Suppressor macrophage treated with lipopolysaccharide for 4 hours (primary cell): ENCODE measurements around the gene BHLHA15.

Experiments
- DNase-seq: peaks from one replicate; pipeline ENCODE4 v3.0.0-alpha.2; 2020

Gene BHLHA15

DNA sequence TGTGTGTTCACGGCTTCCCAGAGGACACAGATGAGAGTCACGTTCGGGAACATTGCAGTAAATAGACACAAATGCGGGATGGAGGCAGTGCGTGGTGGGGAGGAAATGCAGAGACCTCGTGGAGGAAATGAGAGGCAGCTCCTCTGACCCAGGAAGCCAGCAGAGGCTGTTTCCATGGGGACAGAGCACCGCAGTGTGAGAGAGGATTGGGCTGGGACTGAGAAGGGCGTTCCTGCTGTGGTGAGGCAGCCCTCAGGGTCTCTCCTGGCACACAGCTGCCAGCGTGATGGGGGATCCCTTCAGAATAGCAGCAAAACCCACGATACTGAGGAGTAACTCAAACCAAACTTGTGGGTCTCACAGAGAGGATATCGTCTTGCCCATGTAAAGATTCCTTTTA is 21.7 kb upstream of the BHLHA15 start:
- no peak for DNase-seq

GRCh38 chr7:98191668-98192431 is 19.4 kb upstream of the BHLHA15 start:
- no peak for DNase-seq

- no peak for DNase-seq
Observed at GRCh38 chr7:98192781-98193457, 18.3 kb upstream of the BHLHA15 start.

DNA sequence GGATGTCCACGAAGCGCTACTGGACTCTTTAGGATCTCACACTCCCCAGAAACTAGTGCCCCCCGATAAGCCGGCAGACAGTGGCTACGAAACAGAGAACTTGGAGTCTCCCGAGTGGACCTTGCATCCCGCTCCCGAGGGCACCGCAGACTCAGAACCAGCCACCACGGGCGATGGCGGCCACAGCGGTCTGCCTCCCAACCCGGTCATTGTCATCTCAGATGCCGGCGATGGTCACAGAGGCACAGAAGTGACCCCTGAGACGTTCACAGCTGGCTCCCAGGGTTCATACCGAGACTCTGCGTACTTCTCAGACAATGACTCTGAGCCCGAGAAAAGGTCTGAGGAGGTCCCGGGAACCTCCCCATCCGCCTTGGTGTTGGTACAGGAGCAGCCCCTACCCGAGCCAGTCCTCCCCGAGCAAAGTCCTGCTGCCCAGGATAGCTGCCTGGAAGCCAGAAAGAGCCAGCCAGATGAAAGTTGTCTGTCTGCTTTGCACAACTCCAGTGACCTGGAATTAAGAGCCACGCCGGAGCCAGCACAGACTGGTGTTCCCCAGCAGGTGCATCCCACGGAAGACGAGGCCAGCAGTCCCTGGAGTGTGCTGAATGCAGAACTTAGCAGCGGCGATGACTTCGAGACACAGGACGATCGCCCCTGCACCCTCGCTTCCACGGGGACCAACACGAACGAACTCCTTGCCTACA is 17.6 kb upstream of the BHLHA15 start:
- no peak for DNase-seq

DNA sequence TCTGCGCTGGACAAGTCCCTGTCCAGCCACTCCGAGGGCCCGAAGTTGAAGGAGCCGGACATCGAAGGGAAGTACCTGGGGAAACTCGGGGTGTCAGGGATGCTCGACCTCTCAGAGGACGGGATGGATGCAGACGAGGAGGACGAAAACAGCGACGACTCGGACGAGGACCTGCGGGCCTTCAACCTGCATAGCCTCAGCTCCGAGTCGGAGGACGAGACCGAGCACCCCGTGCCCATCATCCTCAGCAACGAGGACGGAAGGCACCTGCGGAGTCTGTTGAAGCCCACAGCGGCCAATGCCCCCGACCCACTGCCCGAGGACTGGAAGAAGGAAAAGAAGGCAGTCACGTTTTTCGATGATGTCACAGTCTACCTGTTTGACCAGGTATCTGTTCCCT is 17.1 kb upstream of the BHLHA15 start:
- no peak for DNase-seq

DNA sequence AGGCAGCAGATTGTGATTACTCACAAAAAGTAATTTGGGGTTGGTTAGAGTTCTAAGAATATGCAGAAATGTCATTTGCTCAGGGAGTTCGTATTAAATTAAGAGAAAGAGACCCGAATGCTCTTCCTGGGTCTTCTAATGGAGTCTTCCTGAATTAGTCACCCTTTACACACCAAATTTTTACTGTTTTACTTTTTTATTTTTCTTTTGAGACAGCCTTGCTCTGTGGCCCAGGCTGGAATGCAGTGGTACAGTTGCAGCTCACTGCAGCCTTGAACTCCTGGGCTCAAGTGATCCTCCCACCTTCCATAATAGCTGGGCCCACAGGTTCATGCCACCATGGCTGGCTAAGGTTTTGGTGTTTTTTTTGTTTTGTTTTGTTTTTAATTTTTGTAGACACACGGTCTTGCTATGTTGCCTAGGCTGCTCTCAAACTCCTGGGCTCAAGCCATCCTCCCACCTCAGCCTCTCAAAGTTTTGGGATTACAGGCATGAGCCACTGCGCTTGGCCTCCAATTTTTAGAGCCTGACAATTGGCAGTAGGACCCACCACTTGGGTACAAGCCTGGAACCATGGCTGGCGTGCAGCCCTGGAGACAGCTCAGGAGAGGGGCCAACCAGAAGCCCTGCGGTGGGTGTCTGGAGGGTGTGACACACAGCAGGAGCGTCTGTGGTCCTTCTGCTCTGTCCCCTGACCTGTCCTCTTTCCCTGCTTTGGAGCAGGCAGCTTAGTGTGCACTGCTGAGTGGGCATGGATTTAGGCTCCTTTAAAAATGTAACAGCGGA is 16.4 kb upstream of the BHLHA15 start:
- no peak for DNase-seq

- no peak for DNase-seq
Observed at GRCh38 chr7:98196706-98197605, 14.3 kb upstream of the BHLHA15 start.

DNA sequence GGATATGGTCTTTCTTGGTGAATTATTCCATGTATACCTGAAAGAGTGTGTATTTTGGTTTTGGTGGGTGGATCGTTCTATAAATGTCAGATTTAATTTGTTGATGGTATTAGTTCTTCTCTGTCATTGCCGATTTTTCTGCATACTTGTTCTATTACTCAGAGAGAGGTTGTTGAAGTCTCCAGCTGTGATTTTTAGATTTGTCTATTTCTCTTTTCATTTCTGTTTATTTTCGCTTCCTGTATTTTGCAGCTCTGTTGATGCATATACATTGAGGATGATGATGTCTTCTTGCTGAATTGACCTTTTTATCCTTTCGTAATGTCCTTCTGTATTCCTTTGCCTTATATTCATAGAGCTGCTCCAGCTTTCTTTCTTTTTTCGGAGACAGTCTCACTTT is 12.1 kb upstream of the BHLHA15 start:
- DNase-seq, result peak; percentile 5

- no peak for DNase-seq
Observed at GRCh38 chr7:98200364-98200763, 10.9 kb upstream of the BHLHA15 start.

GRCh38 chr7:98202367-98203195 is 8.7 kb upstream of the BHLHA15 start:
- peak; percentile 23 for DNase-seq

- DNase-seq, result no peak
Observed at GRCh38 chr7:98203261-98203963, 7.8 kb upstream of the BHLHA15 start.

DNA sequence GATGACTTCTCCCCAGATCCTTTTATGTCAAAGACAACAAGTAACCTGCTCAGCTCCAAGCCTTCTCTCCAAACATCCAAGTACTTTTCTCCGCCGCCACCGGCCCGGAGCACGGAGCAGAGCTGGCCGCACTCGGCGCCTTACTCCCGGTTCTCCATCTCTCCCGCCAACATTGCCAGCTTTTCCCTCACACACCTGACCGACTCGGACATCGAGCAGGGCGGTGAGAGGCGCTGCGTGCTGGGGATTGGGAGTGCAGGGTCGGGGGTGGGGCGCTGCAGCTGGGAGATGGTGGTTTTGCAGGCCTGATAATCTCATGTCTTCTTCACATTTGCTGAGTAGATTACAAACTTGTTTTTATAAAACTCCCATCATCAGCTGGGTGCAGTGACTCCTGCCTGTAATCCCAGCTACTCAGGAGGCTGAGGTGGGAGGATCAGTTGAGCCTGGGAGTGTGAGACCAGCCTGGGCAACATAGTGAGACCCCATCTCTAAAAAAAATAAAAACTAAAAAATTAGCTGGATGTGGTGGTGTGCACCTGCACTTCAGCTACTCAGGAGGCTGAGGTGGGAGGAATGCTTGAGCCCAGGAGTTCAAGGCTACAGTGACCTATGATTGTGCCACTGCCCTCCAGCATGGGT is 7.2 kb upstream of the BHLHA15 start:
- DNase-seq, result no peak

DNA sequence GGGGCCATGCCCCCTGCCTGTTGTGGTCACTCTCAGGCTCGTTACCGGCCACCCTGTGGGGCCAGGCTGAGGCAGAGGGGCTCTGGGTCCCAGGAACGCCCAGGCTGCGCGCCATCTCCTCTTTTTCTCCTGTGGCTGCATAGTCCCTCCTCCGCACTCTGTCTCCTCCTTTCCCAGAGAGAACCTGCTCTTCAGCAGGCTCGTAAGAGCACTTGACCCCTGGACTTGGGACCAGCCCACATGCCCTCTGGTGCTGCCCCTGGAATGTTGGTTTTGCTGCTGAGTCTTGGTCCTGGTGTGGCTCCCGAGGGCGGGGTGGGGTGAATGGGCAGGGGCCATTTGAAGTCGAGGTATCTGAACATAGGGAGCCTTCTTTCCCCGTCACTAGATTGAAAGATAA is 6.6 kb upstream of the BHLHA15 start:
- DNase-seq, result no peak

DNA sequence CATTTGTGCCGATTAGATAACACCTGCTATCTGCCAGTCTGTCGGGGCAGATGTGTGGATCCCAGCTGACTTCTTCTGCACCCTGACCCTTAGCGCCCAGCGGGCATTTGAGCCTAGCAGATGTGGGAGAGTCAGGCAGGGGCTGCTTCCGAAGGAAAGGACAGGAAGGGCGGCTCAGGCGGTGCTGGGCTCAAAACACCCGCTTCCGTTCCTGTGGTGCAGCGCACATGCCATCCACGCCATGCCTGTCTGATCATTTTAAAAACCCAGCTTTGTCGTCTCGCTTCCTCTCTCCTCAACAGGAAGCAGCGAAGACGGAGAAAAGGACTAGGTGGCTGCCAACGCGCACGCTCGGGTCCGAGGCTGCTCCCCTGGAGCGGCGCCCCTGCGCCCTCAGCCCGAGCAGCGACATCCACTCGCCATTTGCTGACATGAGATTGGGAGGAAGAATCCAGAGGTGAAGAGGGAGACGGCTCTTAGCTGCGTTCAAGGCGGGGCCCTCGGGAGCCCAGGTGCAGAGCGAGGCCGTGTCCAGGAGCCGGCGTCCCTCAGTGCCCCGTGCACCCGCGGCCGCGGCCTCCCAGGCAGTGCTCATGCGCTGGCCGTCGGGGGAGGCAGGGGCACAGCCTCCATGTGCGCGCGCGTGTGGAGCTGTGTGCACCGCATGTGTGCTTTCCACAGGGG is 5.9 kb upstream of the BHLHA15 start:
- no peak for DNase-seq

- no peak for DNase-seq
Observed at GRCh38 chr7:98206451-98207330, 4.5 kb upstream of the BHLHA15 start.

DNA sequence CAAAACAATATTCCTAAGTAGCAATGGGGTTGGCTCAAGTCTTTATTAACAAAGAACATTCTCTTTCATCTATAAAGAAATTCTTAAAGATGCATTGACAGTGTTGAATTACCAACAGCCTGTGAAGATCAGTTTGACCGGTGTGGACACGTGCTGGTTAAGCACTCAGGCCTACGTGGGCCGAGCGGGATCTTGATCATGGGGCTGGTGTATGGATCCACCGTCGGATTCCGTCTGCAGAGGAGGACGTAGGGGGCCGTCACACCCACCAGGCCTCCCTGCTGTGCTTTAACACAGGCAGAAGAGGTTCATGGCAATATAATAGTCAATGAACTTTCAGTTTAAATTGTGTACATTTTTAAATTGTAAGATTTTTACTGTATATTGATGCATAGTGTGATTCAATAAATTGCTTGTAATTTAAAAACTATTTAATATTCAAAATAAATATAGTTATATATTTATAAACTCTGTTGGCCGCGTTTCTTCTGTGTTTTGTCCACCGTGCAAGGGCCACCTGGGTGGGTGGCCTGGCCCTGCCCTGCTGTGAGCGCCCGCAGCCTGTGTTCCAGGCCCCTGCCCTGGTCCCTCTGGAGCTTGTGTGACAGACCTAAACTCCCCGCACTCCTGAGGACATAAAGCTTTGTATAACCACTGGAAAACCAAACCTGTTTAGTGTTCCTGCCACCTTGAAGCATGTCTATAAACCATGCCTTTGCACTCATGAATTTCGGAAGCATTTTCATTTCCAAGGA is 1.9 kb upstream of the BHLHA15 start:
- DNase-seq, result no peak

DNA sequence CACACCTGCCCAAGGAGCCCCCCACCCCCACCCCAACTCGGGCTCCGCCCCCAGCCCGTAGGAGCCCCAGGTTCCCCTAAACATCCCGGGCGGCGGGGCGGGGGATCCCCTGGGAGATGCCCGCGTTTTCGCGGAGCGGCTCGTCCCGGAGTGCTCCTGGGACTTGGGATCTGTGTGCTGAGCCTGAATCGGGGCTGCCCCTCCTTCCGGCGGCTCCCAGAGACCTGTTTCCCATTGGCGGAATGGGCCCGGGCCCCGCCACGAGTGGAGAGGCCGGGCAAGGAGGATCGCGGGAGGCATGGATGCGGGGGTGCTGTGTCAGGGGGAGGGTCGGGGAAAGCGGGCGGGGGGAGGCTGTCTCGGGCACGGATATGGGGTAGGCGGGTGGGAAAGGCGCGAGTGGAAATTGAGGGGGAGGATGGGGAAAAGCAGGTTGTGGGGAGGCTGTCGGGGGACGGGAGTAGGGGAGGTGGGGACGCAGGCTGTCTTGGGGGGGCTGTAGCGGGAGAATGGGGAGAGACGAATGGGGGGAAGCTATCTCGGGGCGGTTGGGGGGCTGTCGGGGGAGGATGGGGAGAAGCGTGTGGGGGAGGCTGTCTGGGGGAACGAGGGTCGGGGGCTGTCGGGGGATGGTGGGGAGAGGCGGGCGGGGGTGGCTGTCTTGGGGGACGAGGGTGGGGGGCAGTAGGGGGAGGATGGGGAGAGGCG is 572 bp upstream of the BHLHA15 start:
- DNase-seq, result no peak
